SK-N-SH (cell line): ENCODE measurements around the gene CRISPLD2.

ENCODE experiments used
- ELF1 ChIP-seq: IDR thresholded peaks from 2 replicates; pipeline ENCODE4 v1.4.0; 2012
- FOXM1 ChIP-seq: IDR thresholded peaks from 2 replicates; pipeline ENCODE4 v1.4.0; 2012; ENCODE audit warnings: low read depth, mild to moderate bottlenecking
- GATA2 ChIP-seq: sonication (generic); formaldehyde crosslinking; IDR thresholded peaks from 2 replicates; pipeline ENCODE4 v1.5.0; 2020; ENCODE audit warnings: mild to moderate bottlenecking, missing genetic modification reagents
- MXI1 ChIP-seq: IDR thresholded peaks from 2 replicates; pipeline ENCODE4 v1.6.1; 2012; ENCODE audit warnings: mild to moderate bottlenecking, low read depth, low read length, improper control_type of control experiment
- POLR2AphosphoS5 ChIP-seq: IDR thresholded peaks from 2 replicates; pipeline ENCODE4 v1.6.1; 2012; ENCODE audit warnings: low read depth, low read length
- RCOR1 ChIP-seq: fragments of 150-350 bp; IDR thresholded peaks from 2 replicates; pipeline ENCODE4 v1.6.1; 2017; ENCODE audit warnings: antibody characterized with exemption, low read length
- RFX5 ChIP-seq: IDR thresholded peaks from 2 replicates; pipeline ENCODE4 v1.6.1; 2012; ENCODE audit warnings: mild to moderate bottlenecking, improper control_type of control experiment, low read length
- RXRA ChIP-seq: IDR thresholded peaks from 2 replicates; pipeline ENCODE4 v1.4.0; 2012; ENCODE audit warnings: low read depth, mild to moderate bottlenecking, borderline replicate concordance
- TF ChIP-seq, protein P1 (sequence below): IDR thresholded peaks from 2 replicates; pipeline ENCODE4 v1.4.0; 2012; ENCODE audit warnings: low read depth, borderline replicate concordance
- TF ChIP-seq, protein P2 (sequence below): fragments of 200-600 bp; sonication (generic); IDR thresholded peaks from 2 replicates; pipeline ENCODE4 v1.6.1; 2017; ENCODE audit warnings: antibody characterized with exemption, mild to moderate bottlenecking, moderate library complexity
- TF ChIP-seq, protein P3 (sequence below): IDR thresholded peaks from 2 replicates; pipeline ENCODE4 v1.4.0; 2012; ENCODE audit warnings: low read depth, borderline replicate concordance

DNA sequence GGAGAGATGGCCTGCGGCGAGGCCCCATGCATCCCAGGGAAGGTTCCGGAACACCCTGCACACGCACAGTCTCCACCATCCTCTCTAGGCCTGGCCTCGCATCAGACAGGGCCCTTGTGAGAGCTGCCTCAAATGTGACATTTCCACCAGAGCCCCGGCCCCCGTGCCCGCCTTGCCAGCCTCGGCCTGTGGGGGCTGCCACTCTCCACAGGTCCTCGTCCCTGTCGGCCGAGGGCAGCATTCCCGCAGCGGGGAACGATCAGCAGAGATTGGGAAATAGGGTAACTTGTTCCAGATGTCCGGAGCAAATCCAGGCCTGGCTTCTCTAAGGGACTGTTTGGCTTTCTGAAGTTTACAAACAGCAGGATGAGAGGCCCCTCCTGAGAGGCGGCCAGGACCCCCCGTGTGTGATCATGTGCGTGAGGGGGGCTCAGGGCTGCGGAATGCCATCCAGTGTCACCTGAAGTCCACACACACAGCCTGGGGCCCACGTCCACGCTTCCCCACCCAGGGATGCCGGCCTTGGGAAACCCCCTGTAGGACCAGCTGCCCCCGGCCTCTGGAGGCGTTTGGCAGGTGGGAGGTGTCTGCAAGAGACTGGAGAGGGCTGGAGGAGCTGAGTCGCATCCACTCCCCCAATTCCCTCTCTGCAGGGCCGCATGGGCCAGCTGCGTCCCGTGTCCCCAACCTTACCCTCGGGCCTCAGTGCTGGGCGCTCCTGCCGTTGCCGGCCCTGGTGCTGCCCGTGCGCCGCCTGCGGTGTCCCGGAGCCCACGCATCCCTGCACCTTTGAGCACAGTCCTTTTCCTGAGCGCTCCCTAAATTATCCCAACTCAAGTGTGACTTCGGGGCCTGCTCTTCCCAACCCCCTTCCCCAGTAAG, 121.1 kb downstream of the CRISPLD2 start:
- TF ChIP-seq, protein P1, sequence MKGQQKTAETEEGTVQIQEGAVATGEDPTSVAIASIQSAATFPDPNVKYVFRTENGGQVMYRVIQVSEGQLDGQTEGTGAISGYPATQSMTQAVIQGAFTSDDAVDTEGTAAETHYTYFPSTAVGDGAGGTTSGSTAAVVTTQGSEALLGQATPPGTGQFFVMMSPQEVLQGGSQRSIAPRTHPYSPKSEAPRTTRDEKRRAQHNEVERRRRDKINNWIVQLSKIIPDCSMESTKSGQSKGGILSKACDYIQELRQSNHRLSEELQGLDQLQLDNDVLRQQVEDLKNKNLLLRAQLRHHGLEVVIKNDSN = no peak
- TF ChIP-seq MXI1 (no peak), RFX5 (no peak), RCOR1 (peak; percentile 61; the same call in 1 of the 2 replicates), RXRA (no peak), FOXM1 (no peak), ELF1 (no peak), POLR2AphosphoS5 (no peak), GATA2 (CRISPR knock-in tag) (peak; percentile 42; the same call in 1 of the 2 replicates)
- TF ChIP-seq, protein P2, sequence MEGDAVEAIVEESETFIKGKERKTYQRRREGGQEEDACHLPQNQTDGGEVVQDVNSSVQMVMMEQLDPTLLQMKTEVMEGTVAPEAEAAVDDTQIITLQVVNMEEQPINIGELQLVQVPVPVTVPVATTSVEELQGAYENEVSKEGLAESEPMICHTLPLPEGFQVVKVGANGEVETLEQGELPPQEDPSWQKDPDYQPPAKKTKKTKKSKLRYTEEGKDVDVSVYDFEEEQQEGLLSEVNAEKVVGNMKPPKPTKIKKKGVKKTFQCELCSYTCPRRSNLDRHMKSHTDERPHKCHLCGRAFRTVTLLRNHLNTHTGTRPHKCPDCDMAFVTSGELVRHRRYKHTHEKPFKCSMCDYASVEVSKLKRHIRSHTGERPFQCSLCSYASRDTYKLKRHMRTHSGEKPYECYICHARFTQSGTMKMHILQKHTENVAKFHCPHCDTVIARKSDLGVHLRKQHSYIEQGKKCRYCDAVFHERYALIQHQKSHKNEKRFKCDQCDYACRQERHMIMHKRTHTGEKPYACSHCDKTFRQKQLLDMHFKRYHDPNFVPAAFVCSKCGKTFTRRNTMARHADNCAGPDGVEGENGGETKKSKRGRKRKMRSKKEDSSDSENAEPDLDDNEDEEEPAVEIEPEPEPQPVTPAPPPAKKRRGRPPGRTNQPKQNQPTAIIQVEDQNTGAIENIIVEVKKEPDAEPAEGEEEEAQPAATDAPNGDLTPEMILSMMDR = no peak
- TF ChIP-seq, protein P3, sequence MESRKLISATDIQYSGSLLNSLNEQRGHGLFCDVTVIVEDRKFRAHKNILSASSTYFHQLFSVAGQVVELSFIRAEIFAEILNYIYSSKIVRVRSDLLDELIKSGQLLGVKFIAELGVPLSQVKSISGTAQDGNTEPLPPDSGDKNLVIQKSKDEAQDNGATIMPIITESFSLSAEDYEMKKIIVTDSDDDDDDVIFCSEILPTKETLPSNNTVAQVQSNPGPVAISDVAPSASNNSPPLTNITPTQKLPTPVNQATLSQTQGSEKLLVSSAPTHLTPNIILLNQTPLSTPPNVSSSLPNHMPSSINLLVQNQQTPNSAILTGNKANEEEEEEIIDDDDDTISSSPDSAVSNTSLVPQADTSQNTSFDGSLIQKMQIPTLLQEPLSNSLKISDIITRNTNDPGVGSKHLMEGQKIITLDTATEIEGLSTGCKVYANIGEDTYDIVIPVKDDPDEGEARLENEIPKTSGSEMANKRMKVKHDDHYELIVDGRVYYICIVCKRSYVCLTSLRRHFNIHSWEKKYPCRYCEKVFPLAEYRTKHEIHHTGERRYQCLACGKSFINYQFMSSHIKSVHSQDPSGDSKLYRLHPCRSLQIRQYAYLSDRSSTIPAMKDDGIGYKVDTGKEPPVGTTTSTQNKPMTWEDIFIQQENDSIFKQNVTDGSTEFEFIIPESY = no peak
